Measurements from ENCODE around the gene PRMT2.

DNA sequence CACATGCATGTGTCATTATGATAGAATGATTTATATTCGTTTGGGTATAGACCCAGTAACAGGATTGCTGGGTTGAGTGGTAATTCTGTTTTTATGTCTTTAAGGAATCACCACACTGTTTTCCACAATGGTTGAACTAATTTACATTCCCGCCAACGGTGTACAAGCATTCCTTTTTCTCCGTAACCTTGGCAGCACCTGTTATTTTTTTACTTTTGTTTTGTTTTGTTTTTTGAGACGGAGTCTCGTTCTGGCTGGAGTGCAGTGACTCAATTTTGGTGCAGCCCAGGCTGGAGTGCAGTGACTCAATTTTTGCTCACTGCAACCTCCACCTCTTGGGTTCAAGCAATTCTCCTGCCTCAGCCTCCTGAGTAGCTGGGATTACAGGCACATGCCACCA, 22.1 kb upstream of the PRMT2 start:
- TF ChIP-seq, protein P1, sequence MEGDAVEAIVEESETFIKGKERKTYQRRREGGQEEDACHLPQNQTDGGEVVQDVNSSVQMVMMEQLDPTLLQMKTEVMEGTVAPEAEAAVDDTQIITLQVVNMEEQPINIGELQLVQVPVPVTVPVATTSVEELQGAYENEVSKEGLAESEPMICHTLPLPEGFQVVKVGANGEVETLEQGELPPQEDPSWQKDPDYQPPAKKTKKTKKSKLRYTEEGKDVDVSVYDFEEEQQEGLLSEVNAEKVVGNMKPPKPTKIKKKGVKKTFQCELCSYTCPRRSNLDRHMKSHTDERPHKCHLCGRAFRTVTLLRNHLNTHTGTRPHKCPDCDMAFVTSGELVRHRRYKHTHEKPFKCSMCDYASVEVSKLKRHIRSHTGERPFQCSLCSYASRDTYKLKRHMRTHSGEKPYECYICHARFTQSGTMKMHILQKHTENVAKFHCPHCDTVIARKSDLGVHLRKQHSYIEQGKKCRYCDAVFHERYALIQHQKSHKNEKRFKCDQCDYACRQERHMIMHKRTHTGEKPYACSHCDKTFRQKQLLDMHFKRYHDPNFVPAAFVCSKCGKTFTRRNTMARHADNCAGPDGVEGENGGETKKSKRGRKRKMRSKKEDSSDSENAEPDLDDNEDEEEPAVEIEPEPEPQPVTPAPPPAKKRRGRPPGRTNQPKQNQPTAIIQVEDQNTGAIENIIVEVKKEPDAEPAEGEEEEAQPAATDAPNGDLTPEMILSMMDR (conservative IDR thresholded peaks at IDR 0.05 in 1 of 2, IDR thresholded peaks at IDR 0.05 in 1 of 2; ENCODE audit: extremely low read depth in 1 of 2, insufficient read depth in 1 of 2, low read depth in 1 of 2, low read length in 2 of 2): no peak
- TF ChIP-seq EZH2 (IDR thresholded peaks at IDR 0.05; ENCODE audit: borderline replicate concordance, low read length): no peak

Data from mammary epithelial cell (primary cell).